Measurements from ENCODE around the gene PDE11A. TPM values are rescaled to one million over a fixed set of nuclear protein-coding genes. Genes with fewer than 3 reads are reported as not detected.

PDE11A gene
- total RNA-seq, 2 donors from 2014 or later: 0.28 to 3.5 TPM

DNA sequence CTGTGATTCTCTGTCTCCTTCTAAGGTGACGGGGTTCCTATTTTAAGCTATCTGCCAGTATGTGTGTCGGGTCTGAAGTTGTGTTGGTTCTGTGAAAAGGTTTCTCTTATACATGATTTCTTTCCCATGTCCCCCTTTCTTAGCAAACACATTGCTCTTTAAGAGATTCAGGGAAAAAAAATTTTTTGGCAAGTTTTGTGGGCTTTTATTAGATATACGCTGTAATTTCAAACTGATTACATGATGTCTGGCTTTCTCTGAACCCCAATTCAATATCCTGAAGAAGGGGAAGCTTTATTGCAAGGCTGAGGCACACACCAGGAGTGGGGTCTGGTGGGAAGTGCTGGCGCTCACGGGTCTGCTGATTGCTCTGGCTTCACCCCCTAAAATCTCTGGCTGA, 469.4 kb downstream of the PDE11A start:
- Histone ChIP-seq H3K27ac (no peak overlapping the region), H3K9me3 (no peaks in the 10 kb centered on the region), H3K4me1 (ENCODE audit: control insufficient read depth in 1 of 2, low read depth in 2 of 2) (peaks cover 0 to 10% of the 10 kb centered on the region in 2 donors), H3K27me3 (replicated peaks; ENCODE audit: insufficient read depth) (no peaks in the 10 kb centered on the region), H3K36me3 (no peaks in the 10 kb centered on the region), H3K4me3 (no peak overlapping the region)
- DNase-seq (ENCODE audit: low spot score) (no peak), ATAC-seq (ENCODE audit: insufficient number of reproducible peaks, low FRiP score, low read depth) (no peak)
- TF ChIP-seq, protein P1, sequence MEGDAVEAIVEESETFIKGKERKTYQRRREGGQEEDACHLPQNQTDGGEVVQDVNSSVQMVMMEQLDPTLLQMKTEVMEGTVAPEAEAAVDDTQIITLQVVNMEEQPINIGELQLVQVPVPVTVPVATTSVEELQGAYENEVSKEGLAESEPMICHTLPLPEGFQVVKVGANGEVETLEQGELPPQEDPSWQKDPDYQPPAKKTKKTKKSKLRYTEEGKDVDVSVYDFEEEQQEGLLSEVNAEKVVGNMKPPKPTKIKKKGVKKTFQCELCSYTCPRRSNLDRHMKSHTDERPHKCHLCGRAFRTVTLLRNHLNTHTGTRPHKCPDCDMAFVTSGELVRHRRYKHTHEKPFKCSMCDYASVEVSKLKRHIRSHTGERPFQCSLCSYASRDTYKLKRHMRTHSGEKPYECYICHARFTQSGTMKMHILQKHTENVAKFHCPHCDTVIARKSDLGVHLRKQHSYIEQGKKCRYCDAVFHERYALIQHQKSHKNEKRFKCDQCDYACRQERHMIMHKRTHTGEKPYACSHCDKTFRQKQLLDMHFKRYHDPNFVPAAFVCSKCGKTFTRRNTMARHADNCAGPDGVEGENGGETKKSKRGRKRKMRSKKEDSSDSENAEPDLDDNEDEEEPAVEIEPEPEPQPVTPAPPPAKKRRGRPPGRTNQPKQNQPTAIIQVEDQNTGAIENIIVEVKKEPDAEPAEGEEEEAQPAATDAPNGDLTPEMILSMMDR (IDR thresholded peaks at IDR 0.05): no peak

- no peak for ATAC-seq (ENCODE audit: insufficient number of reproducible peaks, low FRiP score, low read depth)
- no peaks in the 10 kb centered on the region for H3K27me3 ChIP-seq (replicated peaks; ENCODE audit: insufficient read depth)
- no peak overlapping the region for H3K4me3 ChIP-seq
- no peak for DNase-seq (ENCODE audit: low spot score)
- H3K9me3 ChIP-seq: no peaks in the 10 kb centered on the region
- H3K4me1 ChIP-seq (ENCODE audit: control insufficient read depth in 1 of 2, low read depth in 2 of 2): peaks cover 0 to 13% of the 10 kb centered on the region in 2 donors
- H3K36me3 ChIP-seq: no peaks in the 10 kb centered on the region
- TF ChIP-seq, protein P1 (IDR thresholded peaks at IDR 0.05): no peak
- no peak overlapping the region for H3K27ac ChIP-seq
These were observed 469.9 kb downstream of the PDE11A start for GRCh38 chr2:177602611-177603164.

DNA sequence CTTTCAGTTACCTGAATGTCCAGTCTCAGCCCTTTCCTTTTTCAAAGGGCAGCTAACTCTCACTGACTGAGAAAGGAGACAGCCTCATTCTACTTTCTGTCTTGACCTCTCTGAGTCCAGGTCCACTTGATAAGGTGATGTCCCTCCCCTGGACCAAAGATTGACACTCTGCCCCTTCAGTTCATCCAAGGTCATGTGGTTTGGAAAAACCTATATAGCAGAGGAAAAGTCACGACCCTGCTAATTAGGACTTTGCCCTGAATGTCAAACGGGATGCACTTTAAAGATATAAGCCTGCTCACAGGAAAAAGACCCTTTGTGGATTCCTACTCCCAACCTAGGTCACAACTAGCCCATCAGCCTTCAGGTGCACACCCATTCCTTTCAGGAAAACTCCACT, 471.7 kb downstream of the PDE11A start:
- Histone ChIP-seq H3K4me3 (no peak overlapping the region), H3K27me3 (replicated peaks; ENCODE audit: insufficient read depth) (no peaks in the 10 kb centered on the region), H3K36me3 (no peaks in the 10 kb centered on the region)

GRCh38 chr2:177599956-177600355, 472.6 kb downstream of the PDE11A start:
- no peak for ATAC-seq (ENCODE audit: insufficient number of reproducible peaks, low FRiP score, low read depth)

More for the DNA sequence above, 471.7 kb downstream of the PDE11A start:
- no peak overlapping the region for H3K27ac ChIP-seq
- H3K4me1 ChIP-seq (ENCODE audit: control insufficient read depth in 1 of 2, low read depth in 2 of 2): peaks cover 0 to 13% of the 10 kb centered on the region in 2 donors
- TF ChIP-seq, protein P1 (IDR thresholded peaks at IDR 0.05): no peak
- DNase-seq (ENCODE audit: low spot score) (no peak), ATAC-seq (ENCODE audit: insufficient number of reproducible peaks, low FRiP score, low read depth) (no peak)
- H3K9me3 ChIP-seq: no peaks in the 10 kb centered on the region

DNA sequence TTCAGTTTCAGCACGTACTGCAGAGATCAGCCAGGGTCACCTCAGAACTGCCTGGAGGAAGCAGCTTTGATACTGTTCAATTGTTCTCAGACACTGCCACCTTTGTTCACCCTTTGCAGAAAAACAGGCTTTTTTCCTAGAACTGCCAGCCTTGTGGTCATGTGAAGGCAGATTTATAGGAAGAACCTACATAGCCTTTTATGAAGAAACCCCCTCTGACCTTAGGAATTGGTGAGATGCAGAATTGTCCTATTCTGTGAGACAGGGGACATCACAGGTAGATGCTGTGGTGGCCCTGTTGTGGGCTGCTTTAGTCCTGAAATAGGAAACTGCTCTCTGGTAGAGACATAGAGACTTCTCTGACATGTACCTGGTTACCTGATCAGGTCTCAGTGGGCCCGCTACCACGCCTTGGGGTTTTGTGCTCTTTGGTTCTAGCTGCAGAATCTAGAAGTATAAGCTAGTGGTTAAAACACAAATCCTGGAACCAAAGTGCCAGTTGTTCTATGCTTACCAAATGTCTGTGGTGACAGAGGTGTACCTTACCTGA, 473.4 kb downstream of the PDE11A start:
- Histone ChIP-seq H3K9me3 (no peaks in the 10 kb centered on the region), H3K4me1 (ENCODE audit: control insufficient read depth in 1 of 2, low read depth in 2 of 2) (peaks cover 0 to 13% of the 10 kb centered on the region in 2 donors), H3K4me3 (no peak overlapping the region), H3K36me3 (no peaks in the 10 kb centered on the region), H3K27me3 (replicated peaks; ENCODE audit: insufficient read depth) (no peaks in the 10 kb centered on the region), H3K27ac (no peak overlapping the region)
- TF ChIP-seq, protein P1 (IDR thresholded peaks at IDR 0.05): no peak
- ATAC-seq (ENCODE audit: insufficient number of reproducible peaks, low FRiP score, low read depth) (no peak), DNase-seq (ENCODE audit: low spot score) (no peak)

More at GRCh38 chr2:177599956-177600355, 472.6 kb downstream of the PDE11A start:
- Histone ChIP-seq H3K27ac (no peak overlapping the region), H3K9me3 (no peaks in the 10 kb centered on the region), H3K27me3 (replicated peaks; ENCODE audit: insufficient read depth) (no peaks in the 10 kb centered on the region), H3K4me1 (ENCODE audit: control insufficient read depth in 1 of 2, low read depth in 2 of 2) (peaks cover 0 to 13% of the 10 kb centered on the region in 2 donors), H3K36me3 (no peaks in the 10 kb centered on the region), H3K4me3 (no peak overlapping the region)
- no peak for DNase-seq (ENCODE audit: low spot score)
- TF ChIP-seq, protein P1 (IDR thresholded peaks at IDR 0.05): no peak

Measured in thoracic aorta (tissue), 2 donors.